A172 (cell line): ENCODE measurements around the gene USP22. TPM values are rescaled to one million over a fixed set of nuclear protein-coding genes. Genes with fewer than 3 reads are reported as not detected.

Experiments used
- DNase-seq: peaks from one replicate; pipeline ENCODE4 v3.0.0-alpha.2; 2015; ENCODE audit warnings: low spot score
- total RNA-seq: library from RNA; depleted of rRNA; stranded (reverse); fragments of >200 nt; shearing (Covaris generic); gene quantifications from 2 replicates; pipeline ENCODE4 v1.2.3, GENCODE V29; 2014

USP22 gene
- total RNA-seq, 1 experiment from 2014 or later = 184 TPM

GRCh38 chr17:21002309-21003006, 40.4 kb downstream of the USP22 start:
- no peak for DNase-seq

DNA sequence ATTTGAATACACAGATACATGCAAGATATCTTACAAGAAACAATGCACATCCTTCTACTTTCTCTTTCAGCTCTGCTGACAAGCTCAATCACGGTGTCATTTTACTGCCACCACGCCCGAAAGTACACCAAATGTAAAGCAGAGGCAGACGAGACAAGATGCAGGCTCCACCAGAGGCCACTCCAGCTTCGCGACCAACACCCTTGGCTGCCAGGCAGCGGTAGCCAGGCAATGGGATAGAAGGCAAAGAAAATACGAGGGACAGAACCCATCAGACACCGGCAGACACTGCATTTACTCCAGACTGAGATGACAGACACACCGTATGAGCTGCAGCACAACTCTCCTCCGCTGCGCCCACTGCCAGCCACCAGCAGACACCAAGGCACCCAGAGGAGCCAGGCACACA, 41.0 kb downstream of the USP22 start:
- no peak for DNase-seq

DNA sequence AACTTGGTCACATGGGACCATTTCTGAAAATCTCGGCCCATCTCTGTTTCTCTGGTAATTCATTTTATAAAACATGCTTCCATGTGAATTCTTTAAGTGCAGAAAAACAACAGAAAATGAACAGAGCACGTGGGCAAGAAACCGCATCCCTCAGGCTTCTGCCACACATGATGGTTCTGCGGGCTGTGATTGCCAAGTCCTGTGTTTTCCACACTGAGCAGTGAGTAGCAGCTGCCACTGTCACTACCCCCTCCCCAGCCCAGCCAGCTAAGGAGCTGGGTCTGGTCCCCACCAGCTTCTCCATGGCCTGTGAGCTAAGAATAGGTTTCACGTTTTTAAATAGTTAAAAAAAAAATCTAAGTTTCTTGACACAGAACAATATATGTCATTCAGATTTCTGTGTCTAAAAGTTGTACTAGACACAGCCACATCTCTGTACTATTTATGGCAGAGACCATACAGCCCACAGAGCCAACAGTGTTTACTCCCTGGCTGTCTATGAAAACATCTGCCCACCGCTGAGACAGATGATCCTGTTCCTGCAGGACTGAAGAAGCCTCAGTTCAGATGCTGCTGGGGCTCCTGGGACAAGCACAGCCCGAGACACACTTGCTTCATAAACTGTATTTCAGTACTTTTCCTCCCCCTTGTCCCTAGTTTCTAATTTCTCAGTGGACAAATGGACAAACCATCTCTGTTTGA, 41.5 kb downstream of the USP22 start:
- no peak for DNase-seq

DNA sequence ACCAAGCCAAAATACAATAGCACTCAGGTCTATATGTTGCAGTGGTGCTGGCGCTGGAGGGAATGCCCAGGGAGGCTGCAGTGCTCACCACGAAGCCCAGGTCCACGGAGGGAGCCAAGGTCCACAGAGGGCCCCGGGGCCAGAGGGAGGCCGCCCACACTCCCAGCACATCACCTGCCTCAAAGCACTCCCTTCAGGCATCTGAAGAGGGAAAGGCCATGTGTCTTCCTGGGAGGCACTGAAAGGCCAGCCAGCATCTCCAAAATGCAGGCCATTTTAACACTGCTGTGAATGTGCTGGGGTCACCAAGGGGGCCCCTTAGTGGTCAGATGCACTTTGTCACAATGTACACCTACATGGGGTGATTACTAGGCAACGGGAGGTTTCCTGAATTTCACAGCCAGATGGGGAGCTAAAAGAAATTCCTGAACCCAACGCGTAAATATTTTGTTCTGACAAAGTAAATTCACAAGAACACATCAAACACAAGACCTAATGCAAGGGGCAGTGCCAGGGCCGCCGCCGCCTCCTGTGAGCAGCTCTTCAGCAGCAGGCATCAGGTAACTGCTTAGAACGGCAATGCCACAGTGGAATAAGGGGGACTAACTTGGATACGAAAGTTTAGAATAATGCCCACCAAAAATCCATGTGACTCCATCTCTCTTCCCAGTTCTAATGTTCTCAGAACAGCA, 42.8 kb downstream of the USP22 start:
- DNase-seq = no peak

GRCh38 chr17:20999044-20999573, 43.7 kb downstream of the USP22 start:
- no peak for DNase-seq

- DNase-seq = no peak
Measured at GRCh38 chr17:20998571-20999043, 44.2 kb downstream of the USP22 start.

GRCh38 chr17:20997711-20998570, 44.9 kb downstream of the USP22 start:
- no peak for DNase-seq

GRCh38 chr17:20996724-20997615, 45.8 kb downstream of the USP22 start:
- DNase-seq = no peak

DNA sequence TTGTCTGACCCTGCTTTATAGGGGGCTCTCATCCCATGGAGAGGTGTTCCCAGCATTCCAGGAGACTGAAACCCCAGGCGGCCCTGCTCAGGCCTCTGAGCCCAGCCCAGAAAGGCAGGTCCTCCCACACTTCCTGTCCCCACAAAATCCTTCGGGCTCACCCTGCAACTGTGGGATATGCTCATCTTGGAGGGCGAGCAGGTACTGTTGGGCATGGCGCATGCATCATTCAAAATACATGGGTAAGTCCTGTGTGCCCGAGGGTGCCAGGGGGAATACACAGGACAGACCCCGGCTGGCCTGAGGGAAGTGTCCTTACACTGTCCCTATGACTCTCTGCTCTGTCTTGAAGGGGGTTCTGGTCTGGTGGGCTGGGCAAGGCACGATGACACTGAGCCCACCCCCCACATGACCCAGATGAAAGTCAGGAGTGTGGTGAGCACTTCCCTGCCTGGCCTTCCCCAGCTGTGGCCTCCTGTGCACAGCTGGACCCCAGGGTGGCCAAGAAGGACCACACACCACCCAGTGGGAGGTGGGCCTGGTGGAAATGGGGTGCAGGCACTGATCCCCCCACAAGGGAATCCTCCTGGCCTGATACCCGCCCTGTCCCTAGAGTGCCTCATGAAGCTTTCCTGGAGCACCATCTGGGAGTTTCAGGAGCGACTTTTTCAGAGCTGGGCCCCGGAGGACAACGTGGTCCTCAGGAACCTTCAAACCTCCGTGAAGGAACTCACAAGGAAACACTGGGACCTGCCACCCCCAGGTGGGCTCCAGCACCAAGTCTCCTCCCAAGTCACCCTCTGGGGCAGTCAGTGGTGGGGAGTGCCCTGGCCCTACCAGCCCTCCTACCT, 46.7 kb downstream of the USP22 start:
- no peak for DNase-seq

DNA sequence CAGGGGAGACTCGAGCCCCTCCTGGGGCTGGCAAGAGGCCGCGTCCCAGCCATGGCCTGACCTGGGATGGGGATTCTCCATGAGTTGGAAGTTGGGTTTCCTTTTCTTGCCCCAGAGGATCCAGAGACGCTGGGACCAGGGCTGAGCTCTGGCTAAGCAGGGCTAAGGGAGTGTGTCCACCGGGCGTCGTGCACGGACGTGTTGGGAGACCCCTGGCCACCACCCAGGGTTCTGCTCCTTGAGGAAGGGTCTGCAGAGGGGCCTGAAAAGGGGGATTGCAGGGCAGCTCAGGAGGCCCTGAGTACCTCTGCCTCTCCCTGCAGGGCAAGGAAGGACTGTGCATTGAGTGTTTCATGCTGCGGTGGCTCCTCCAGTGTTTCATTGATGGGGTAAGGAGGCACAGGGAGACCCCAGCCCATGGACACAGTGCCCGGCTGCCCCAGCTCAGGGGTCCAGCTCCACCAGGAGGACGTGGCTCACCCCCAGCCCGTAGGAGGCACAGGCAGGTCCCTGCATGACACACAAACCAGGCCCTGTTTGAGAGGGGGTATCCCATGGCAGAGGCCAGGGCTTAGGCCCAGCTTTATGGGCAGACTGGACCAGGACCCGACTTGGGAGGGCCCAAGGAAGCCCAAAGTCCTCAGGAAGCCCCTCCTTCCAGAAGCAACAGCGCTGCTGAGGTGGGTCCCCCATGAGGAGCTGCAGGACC, 47.5 kb downstream of the USP22 start:
- DNase-seq = no peak

GRCh38 chr17:20994779-20995149, 48.0 kb downstream of the USP22 start:
- DNase-seq = no peak

- no peak for DNase-seq
Measured at GRCh38 chr17:20993863-20994778, 48.7 kb downstream of the USP22 start.

GRCh38 chr17:20992987-20993862, 49.6 kb downstream of the USP22 start:
- peak; percentile 63 for DNase-seq

- DNase-seq = no peak
Measured at GRCh38 chr17:20992416-20992815, 50.4 kb downstream of the USP22 start.

DNA sequence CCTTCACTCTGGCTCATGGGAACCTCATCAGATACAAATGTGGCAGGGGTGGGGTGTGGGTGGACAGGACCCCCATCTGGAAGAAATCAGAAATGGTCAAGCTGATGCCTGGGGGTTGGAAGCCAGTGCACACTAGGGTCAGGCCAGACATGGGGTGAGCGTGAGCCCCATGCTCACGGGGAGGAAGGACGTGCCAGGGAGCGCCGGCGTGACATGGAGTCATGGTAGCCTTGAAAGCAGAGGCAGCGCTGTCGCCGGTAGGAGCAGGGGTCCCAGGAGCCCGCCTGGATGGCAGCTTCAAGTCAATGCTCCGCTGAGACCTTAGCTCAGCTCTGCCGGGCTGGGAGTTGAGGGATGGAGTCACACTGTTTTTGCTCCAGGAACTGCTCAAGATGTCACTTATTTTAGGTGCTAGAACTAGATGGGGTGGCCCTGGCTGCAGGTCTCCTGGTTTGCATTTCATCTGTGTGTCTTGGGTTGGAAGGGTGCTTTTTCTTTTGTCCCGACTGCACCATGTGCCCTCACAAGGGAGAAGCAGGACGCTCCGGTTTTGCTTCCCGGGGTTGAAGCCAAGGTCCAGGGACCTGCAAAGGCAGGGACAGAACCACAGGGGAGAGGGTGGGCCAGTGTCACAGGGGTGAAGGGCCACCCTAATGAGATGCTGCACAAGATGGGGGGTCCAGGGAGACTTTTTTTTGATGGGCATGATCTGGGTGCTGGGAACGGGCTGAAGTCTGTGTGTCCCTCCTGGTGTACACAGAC, 51.4 kb downstream of the USP22 start:
- no peak for DNase-seq
